CD4-positive, CD25-positive, alpha-beta regulatory T cell (primary cell): ENCODE data around the gene OR4Q2. TPM values are rescaled to one million over a fixed set of nuclear protein-coding genes. Genes with fewer than 3 reads are reported as not detected.
"Not testable (repeated sequence)": the region's sequence is repeated elsewhere in the genome, so short reads cannot be mapped to it uniquely, and the experiment has no call there.

Experiments
- ATAC-seq, 2 donors: fragments of 150-1000 bp; cut with Tn5 transposase; one replicate each; pipeline ENCODE4 v1.10.0; 2021; ENCODE audit warnings: low read depth in 2 of 2, moderate number of reproducible peaks in 2 of 2, moderate library complexity in 1 of 2
- DNase-seq, 3 donors: peaks; one replicate each; pipeline versions ENCODE4 v3.0.0 to v3.0.0-alpha.2; 2012 to 2022; ENCODE audit warnings: mixed read lengths in 1 of 3
- H3K27ac ChIP-seq: one replicate; pipeline ENCODE4 v1.7.0; 2013; ENCODE audit warnings: mild to moderate bottlenecking, low read length; ENCODE audit not compliant: insufficient read depth, poor library complexity, severe bottlenecking
- H3K27me3 ChIP-seq: one replicate; pipeline ENCODE4 v1.7.0; 2013; ENCODE audit warnings: low read length; ENCODE audit not compliant: control insufficient read depth, insufficient read depth
- H3K36me3 ChIP-seq: one replicate; pipeline ENCODE4 v1.7.0; 2013; ENCODE audit warnings: mild to moderate bottlenecking, low read length, moderate library complexity; ENCODE audit not compliant: control insufficient read depth, insufficient read depth
- H3K4me1 ChIP-seq: 2 replicates; pipeline ENCODE4 v1.7.0; 2013; ENCODE audit warnings: mild to moderate bottlenecking, low read length; ENCODE audit not compliant: insufficient read depth, control insufficient read depth, poor library complexity, severe bottlenecking
- H3K4me3 ChIP-seq: one replicate; pipeline ENCODE4 v1.7.0; 2013; ENCODE audit warnings: low read depth, mild to moderate bottlenecking, low read length, moderate library complexity
- H3K9me3 ChIP-seq, 2 experiments: 1 replicate in 1 of 2; 2 replicates in 1 of 2; pipeline ENCODE4 v1.7.0; 2013; ENCODE audit warnings: low read length in 2 of 2, mild to moderate bottlenecking in 1 of 2, moderate library complexity in 1 of 2; ENCODE audit not compliant: control insufficient read depth in 2 of 2
- H3K27ac Mint-ChIP-seq, 3 donors: one replicate each; pipeline ENCODE4 v1.8.0; 2020 to 2022; ENCODE audit warnings: mild to moderate bottlenecking in 3 of 3, mixed read lengths in 3 of 3, moderate library complexity in 2 of 3
- H3K27me3 Mint-ChIP-seq: one replicate; pipeline ENCODE4 v1.8.0; 2022; ENCODE audit warnings: mild to moderate bottlenecking, mixed read lengths
- H3K36me3 Mint-ChIP-seq: one replicate; pipeline ENCODE4 v1.8.0; 2020; ENCODE audit warnings: mixed read lengths
- H3K4me1 Mint-ChIP-seq, 4 donors: one replicate each; pipeline ENCODE4 v1.8.0; 2020 to 2022; ENCODE audit warnings: mixed read lengths in 4 of 4, mild to moderate bottlenecking in 1 of 4
- H3K4me3 Mint-ChIP-seq, 4 donors: one replicate each; pipeline ENCODE4 v1.8.0; 2020 to 2022; ENCODE audit warnings: mild to moderate bottlenecking in 4 of 4, mixed read lengths in 4 of 4, moderate library complexity in 3 of 4
- H3K9me3 Mint-ChIP-seq, 7 donors: one replicate each; pipeline ENCODE4 v1.8.0; 2020 to 2022; ENCODE audit warnings: mixed read lengths in 7 of 7, mild to moderate bottlenecking in 3 of 7, moderate library complexity in 2 of 7
- polyA plus RNA-seq, 4 donors: library from polyadenylated mRNA; unstranded; fragments of 300-500 nt; fragmentation: Illumina TruSeq; gene quantifications; one replicate each; pipeline ENCODE4 v1.2.3, GENCODE V29; 2021
- total RNA-seq: library from RNA; stranded (reverse); gene quantifications from one replicate; pipeline ENCODE4 v1.2.3, GENCODE V29; 2022

OR4Q2 gene
- total RNA-seq (not detected), polyA plus RNA-seq (not detected)

DNA sequence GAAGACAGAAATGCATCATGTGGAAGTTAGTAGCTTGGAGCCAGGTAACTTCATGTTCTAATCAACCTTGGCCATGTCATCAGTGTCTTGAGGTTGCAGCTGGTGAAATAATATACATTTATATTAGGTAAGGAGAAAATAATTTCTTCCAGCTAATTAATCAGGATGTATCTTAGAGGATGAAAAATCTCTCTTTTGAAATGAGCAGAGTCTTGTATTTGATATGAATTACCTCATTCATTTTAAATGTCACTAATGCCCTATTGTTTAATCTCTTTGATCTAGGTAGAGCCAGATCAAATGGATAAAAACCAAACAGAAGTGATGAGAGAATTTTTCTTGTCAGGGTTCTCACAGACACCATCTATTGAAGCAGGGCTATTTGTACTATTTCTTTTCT lies at the start of gene OR4Q2:
Gene OR4Q2 (plus strand): TSS at position 301 of the 400 bp plus-strand sequence.
- Mint-ChIP-seq H3K27ac (no peak within 1 kb of the TSS), H3K9me3 (peaks cover 0 to 3% (median 2%) of the 10 kb centered on the region in 7 donors), H3K4me3 (no peak within 1 kb of the TSS), H3K4me1 (no peaks in the 10 kb centered on the region), H3K27me3 (no peaks in the 10 kb centered on the region), H3K36me3 (no peaks in the 10 kb centered on the region)
- no peaks in the 10 kb centered on the region for H3K4me1 ChIP-seq
- no peak within 1 kb of the TSS for H3K4me3 ChIP-seq
- H3K27me3 ChIP-seq, result no peaks in the 10 kb centered on the region
- ATAC-seq (no peak), DNase-seq (no peak)
- no peaks in the 10 kb centered on the region for H3K36me3 ChIP-seq
- H3K27ac ChIP-seq, result no peak within 1 kb of the TSS
- no peaks in the 10 kb centered on the region for H3K9me3 ChIP-seq

DNA sequence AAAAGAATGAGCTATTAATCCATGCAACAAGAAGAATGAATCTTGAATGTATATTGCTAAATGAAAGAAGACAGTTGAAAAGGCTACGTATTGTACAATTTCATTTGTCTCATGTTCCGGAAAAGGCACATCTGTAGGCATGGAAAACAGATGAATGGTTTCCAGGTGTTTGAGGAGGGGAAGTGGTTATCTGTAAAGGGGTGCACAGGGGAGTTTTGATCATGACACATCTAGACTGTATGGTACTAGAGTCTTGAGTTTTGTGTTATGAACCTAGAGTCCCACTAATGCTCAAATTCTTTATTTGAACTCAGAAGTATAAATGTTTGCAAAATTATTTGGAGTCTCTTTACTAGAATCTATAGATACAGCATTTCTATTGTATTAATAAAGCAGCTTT lies 32.2 kb upstream of the OR4Q2 start:
- H3K27me3 ChIP-seq, H3K36me3 ChIP-seq, DNase-seq, H3K4me1 ChIP-seq, H3K4me3 ChIP-seq, H3K27ac Mint-ChIP-seq, H3K27ac ChIP-seq, H3K9me3 ChIP-seq, H3K36me3 Mint-ChIP-seq, H3K4me3 Mint-ChIP-seq, H3K27me3 Mint-ChIP-seq, ATAC-seq, H3K9me3 Mint-ChIP-seq: not testable (repeated sequence)
- peaks cover 2 to 39% (median 9%) of the 10 kb centered on the region in 4 donors for H3K4me1 Mint-ChIP-seq

DNA sequence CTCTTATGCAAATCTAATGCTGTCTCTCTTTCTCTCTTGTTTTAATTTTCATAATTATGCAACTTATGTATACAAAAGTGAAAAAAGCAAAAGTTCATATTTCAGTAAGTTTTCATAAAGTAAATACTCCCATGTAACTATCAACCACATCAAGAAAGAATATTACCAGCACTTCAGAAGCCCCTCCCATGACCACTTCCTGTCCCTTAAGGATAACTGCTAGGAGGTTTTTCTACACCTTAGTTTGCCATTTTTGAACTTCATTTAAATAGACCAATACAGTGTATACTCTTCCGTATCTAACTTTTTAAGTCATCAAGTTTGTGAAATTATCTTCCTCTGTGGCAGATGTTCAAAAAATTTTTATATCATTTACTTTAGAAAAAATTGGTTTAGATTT lies 27.1 kb upstream of the OR4Q2 start:
- peaks cover 8 to 41% (median 16%) of the 10 kb centered on the region in 4 donors for H3K4me1 Mint-ChIP-seq
- peaks cover 3% of the 10 kb centered on the region for H3K4me1 ChIP-seq
- H3K9me3 Mint-ChIP-seq, result peaks cover 0 to 10% (median 1%) of the 10 kb centered on the region in 7 donors
- ATAC-seq (peak; percentile 84 to 90), DNase-seq (peak in 2 of 3 donors; percentile 62 to 78)
- H3K27me3 ChIP-seq, result no peaks in the 10 kb centered on the region
- peak overlapping the region in 2 of 3 donors; percentile 5 to 40 for H3K27ac Mint-ChIP-seq
- no peaks in the 10 kb centered on the region for H3K36me3 Mint-ChIP-seq
- H3K36me3 ChIP-seq, result no peaks in the 10 kb centered on the region
- no peak overlapping the region for H3K27ac ChIP-seq
- H3K4me3 ChIP-seq, result peak overlapping the region; percentile 26
- no peaks in the 10 kb centered on the region for H3K9me3 ChIP-seq
- no peaks in the 10 kb centered on the region for H3K27me3 Mint-ChIP-seq
- peak overlapping the region in 2 of 4 donors; percentile 5 to 10 for H3K4me3 Mint-ChIP-seq

DNA sequence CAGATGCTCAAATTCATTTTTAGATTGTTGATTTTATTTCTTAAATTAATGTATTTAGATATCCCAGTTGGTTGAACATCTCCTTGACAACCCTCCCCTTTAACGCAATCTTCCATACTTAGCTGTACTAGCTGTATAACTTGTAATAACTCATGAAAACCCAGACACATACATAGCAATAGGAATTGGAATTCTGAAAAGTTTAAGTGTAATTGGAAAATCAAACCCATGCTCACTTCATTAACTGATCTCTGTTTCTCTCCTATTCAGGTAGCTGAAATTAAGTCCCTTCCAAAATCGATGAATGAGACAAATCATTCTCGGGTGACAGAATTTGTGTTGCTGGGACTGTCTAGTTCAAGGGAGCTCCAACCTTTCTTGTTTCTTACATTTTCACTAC lies 26.7 kb upstream of the OR4Q2 start, which contains the start of gene OR4K15:
Gene OR4K15 (plus strand): TSS at position 301 of the 400 bp plus-strand sequence. CDS start 0 bp downstream, at position 301.
- no peaks in the 10 kb centered on the region for H3K36me3 ChIP-seq
- Mint-ChIP-seq H3K9me3 (peaks cover 0 to 10% (median 3%) of the 10 kb centered on the region in 7 donors), H3K36me3 (no peaks in the 10 kb centered on the region), H3K27me3 (no peaks in the 10 kb centered on the region), H3K4me3 (peak within 1 kb of the TSS; percentile 0 to 38 (median 12)), H3K27ac (peak within 1 kb of the TSS; percentile 57 to 86 (median 80)), H3K4me1 (peaks cover 8 to 39% (median 14%) of the 10 kb centered on the region in 4 donors)
- no peak within 1 kb of the TSS for H3K27ac ChIP-seq
- ATAC-seq, result no peak
- no peak for DNase-seq
- H3K4me1 ChIP-seq, result peaks cover 3% of the 10 kb centered on the region
- peak within 1 kb of the TSS; percentile 26 for H3K4me3 ChIP-seq
- no peaks in the 10 kb centered on the region for H3K9me3 ChIP-seq
- no peaks in the 10 kb centered on the region for H3K27me3 ChIP-seq

DNA sequence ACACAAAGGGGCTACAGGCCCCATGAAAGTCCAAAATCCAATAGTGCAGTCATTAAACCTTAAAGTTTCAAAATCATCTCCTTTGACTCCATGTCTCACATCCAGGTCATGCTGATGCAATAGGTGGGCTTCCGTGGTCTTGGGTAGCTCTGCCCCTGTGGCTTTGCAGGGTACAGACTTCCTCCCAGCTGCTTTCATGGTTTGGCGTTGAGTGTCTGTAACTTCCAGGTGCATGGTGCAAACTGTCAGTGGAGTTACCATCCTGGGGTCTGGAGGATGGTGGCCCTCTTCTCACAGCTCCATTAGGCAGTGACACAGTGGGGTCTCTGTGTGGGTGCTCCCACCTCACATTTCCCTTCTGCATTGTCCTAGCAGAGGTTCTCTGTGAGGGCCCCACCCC lies 8.5 kb upstream of the OR4Q2 start:
- DNase-seq, result no peak
- no peak overlapping the region for H3K27ac ChIP-seq
- no peak overlapping the region for H3K27ac Mint-ChIP-seq
- no peak overlapping the region for H3K4me3 ChIP-seq
- ATAC-seq, result no peak
- no peak overlapping the region for H3K4me3 Mint-ChIP-seq
- H3K9me3 Mint-ChIP-seq, result peaks cover 1 to 11% (median 4%) of the 10 kb centered on the region in 7 donors
- H3K36me3 Mint-ChIP-seq, result no peaks in the 10 kb centered on the region
- H3K4me1 Mint-ChIP-seq, result peaks cover 0 to 3% (median 0%) of the 10 kb centered on the region in 4 donors
- H3K9me3 ChIP-seq, result no peaks in the 10 kb centered on the region
- H3K36me3 ChIP-seq, result no peaks in the 10 kb centered on the region
- no peaks in the 10 kb centered on the region for H3K4me1 ChIP-seq
- H3K27me3 ChIP-seq, result no peaks in the 10 kb centered on the region
- H3K27me3 Mint-ChIP-seq, result no peaks in the 10 kb centered on the region

DNA sequence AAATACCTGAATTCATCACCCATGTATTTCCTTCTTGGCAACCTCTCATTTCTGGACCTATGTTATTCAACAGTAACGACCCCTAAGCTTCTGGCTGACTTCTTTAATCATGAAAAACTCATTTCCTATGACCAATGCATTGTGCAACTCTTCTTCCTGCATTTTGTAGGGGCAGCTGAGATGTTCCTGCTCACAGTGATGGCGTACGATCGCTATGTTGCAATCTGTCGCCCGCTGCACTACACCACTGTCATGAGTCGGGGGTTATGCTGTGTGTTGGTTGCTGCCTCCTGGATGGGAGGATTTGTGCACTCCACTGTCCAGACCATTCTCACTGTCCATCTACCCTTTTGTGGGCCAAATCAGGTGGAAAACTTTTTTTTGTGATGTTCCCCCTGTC lies 356 bp downstream of the OR4Q2 start:
- Mint-ChIP-seq H3K9me3 (peaks cover 0 to 3% (median 2%) of the 10 kb centered on the region in 7 donors), H3K27me3 (no peaks in the 10 kb centered on the region), H3K4me3 (no peak overlapping the region), H3K4me1 (peaks cover 0 to 2% (median 0%) of the 10 kb centered on the region in 4 donors), H3K36me3 (no peaks in the 10 kb centered on the region), H3K27ac (no peak overlapping the region)
- Histone ChIP-seq H3K9me3 (no peaks in the 10 kb centered on the region), H3K4me3 (no peak overlapping the region), H3K4me1 (no peaks in the 10 kb centered on the region), H3K36me3 (no peaks in the 10 kb centered on the region), H3K27me3 (no peaks in the 10 kb centered on the region), H3K27ac (no peak overlapping the region)
- DNase-seq (no peak), ATAC-seq (no peak)

DNA sequence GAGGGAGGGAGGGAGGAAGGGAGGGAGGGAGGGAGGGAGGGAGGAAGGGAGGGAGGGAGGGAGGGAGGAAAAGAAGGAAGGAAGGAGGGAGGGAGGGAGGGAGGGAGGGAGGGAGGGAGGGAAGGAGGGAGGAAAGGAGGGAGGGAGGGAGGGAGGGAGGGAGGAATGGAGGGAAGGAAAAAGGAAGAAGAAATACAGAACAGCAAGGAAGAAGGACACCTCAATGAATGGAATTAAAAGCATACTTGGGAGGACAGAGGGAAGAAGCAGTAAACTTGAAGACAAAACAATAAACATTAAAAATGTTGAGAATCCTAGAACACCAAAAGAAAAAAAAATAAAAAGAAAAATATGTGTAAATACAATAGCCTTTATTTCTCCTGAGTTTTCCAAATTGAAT lies 6.2 kb downstream of the OR4Q2 start:
- Mint-ChIP-seq H3K36me3 (no peaks in the 10 kb centered on the region), H3K4me1 (peaks cover 0 to 4% (median under 1%) of the 10 kb centered on the region in 4 donors), H3K4me3 (no peak overlapping the region), H3K27ac (no peak overlapping the region), H3K9me3 (peaks cover 0 to 13% (median 3%) of the 10 kb centered on the region in 7 donors), H3K27me3 (no peaks in the 10 kb centered on the region)
- Histone ChIP-seq H3K9me3 (no peaks in the 10 kb centered on the region), H3K4me3 (no peak overlapping the region), H3K36me3 (no peaks in the 10 kb centered on the region), H3K27me3 (no peaks in the 10 kb centered on the region), H3K27ac (no peak overlapping the region), H3K4me1 (no peaks in the 10 kb centered on the region)
- DNase-seq, result no peak
- no peak for ATAC-seq

DNA sequence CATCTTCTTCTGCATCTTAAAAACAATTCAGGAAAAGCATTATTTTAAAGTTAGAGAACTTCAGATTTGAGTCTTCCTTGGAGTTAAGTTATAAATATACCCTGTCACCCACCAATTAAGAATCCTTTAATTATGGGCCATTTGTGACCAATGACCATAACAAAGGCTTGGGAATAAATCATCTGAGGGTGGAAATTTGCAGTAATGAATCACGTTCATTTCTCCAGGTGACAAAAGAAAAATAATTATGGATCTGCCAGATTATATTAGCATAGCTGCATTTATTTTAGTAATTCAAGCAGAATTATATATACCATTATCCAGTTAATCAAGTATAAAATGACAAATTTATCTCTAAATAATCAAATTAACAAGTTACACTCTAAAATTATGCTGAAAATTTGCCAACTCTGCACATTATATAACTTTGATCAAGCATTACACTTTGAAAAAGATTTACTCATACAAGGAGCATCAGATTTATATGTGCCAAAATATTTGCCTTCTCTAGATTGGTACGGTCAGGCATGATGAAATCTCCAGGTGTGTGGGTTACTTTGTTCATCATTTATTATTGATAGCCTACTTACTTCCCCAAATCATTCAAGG lies 17.4 kb downstream of the OR4Q2 start, which contains the start of gene OR4K14:
Gene OR4K14 (minus strand): TSS at position 51 of the 609 bp plus-strand sequence. CDS start 4,114 bp downstream, outside the sequence.
- Mint-ChIP-seq H3K27ac (no peak within 1 kb of the TSS), H3K27me3 (no peaks in the 10 kb centered on the region), H3K4me1 (no peaks in the 10 kb centered on the region), H3K9me3 (peaks cover 0 to 3% (median 0%) of the 10 kb centered on the region in 7 donors), H3K4me3 (no peak within 1 kb of the TSS), H3K36me3 (no peaks in the 10 kb centered on the region)
- ATAC-seq (no peak), DNase-seq (no peak)
- Histone ChIP-seq H3K9me3 (no peaks in the 10 kb centered on the region), H3K4me1 (no peaks in the 10 kb centered on the region), H3K27me3 (no peaks in the 10 kb centered on the region), H3K27ac (no peak within 1 kb of the TSS), H3K36me3 (no peaks in the 10 kb centered on the region), H3K4me3 (no peak within 1 kb of the TSS)
